PFSK-1 (cell line): ENCODE measurements around the gene MBNL1.

Experiments used
- FOXP2 ChIP-seq: optimal IDR thresholded peaks from 2 replicates; pipeline ENCODE3; 2011; ENCODE audit warnings: borderline replicate concordance, control low read depth, inconsistent platforms; ENCODE audit not compliant: insufficient read depth; ENCODE audit errors: extremely low read length, extremely low read depth
- POLR2AphosphoS5 ChIP-seq: IDR thresholded peaks from 2 replicates; pipeline ENCODE4 v1.6.1; 2012; ENCODE audit warnings: low read depth, mild to moderate bottlenecking, control low read depth, low read length, moderate library complexity
- SIN3A ChIP-seq: IDR thresholded peaks from 2 replicates; pipeline ENCODE4 v1.6.1; 2012; ENCODE audit warnings: mild to moderate bottlenecking, low read length, moderate library complexity, borderline replicate concordance; ENCODE audit not compliant: insufficient read depth
- TAF1 ChIP-seq: IDR thresholded peaks from 2 replicates; pipeline ENCODE4 v1.6.1; 2012; ENCODE audit warnings: low read length, control low read depth, borderline replicate concordance; ENCODE audit not compliant: insufficient read depth
- TF ChIP-seq, protein P1 (sequence below), 2 experiments: IDR thresholded peaks; 2 replicates each; pipeline versions ENCODE4 v1.6.1 to v1.8.0; 2011 to 2012; ENCODE audit warnings: low read depth in 2 of 2, low read length in 2 of 2, control low read depth in 1 of 2, inconsistent platforms in 1 of 2, mild to moderate bottlenecking in 1 of 2, moderate library complexity in 1 of 2; ENCODE audit not compliant: insufficient read depth in 1 of 2

Gene MBNL1

DNA sequence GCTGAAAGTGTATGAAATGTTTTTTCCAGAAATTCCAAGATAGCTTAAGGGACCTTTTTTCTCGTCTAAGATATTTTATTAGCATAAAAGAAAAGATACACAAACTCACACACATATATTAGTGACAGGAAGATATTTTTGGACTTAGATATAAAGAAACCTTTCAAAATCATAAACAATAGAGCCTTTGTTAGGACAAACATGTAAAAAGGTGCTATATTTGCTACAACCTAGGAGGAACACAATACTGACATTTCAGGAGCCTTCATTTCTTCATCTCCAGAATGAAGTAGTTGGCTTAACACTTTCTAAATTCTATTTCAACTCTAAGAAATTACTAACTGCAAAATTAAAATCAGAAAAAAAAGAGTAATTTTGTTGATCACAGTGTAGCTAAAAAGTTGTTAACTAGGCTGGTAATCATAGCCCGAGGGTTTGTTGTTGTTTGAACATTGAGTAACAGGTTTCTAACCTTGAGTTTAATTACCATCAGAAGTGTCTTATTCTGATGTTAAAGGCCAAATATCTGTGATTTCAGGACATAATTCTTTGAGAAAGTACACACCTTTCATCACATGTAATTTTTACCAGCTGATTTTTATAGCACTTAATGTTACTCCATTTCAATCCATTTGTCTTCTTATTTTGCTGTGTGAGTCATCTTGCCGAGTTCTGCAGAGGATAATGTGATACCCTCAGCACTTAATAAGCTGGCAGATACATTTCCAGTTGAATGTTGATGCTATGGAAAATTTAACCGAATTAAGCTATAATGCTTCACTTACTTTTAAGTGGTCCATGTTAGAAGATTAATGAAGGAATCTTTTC is 97.3 kb downstream of the MBNL1 start:
- TF ChIP-seq TAF1 (no peak), FOXP2 (no peak), SIN3A (no peak), POLR2AphosphoS5 (no peak)
- TF ChIP-seq, protein P1, sequence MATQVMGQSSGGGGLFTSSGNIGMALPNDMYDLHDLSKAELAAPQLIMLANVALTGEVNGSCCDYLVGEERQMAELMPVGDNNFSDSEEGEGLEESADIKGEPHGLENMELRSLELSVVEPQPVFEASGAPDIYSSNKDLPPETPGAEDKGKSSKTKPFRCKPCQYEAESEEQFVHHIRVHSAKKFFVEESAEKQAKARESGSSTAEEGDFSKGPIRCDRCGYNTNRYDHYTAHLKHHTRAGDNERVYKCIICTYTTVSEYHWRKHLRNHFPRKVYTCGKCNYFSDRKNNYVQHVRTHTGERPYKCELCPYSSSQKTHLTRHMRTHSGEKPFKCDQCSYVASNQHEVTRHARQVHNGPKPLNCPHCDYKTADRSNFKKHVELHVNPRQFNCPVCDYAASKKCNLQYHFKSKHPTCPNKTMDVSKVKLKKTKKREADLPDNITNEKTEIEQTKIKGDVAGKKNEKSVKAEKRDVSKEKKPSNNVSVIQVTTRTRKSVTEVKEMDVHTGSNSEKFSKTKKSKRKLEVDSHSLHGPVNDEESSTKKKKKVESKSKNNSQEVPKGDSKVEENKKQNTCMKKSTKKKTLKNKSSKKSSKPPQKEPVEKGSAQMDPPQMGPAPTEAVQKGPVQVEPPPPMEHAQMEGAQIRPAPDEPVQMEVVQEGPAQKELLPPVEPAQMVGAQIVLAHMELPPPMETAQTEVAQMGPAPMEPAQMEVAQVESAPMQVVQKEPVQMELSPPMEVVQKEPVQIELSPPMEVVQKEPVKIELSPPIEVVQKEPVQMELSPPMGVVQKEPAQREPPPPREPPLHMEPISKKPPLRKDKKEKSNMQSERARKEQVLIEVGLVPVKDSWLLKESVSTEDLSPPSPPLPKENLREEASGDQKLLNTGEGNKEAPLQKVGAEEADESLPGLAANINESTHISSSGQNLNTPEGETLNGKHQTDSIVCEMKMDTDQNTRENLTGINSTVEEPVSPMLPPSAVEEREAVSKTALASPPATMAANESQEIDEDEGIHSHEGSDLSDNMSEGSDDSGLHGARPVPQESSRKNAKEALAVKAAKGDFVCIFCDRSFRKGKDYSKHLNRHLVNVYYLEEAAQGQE (IDR thresholded peaks at IDR 0.05; ENCODE audit: insufficient read depth in 1 of 2, low read depth in 2 of 2, low read length in 2 of 2) = no peak

DNA sequence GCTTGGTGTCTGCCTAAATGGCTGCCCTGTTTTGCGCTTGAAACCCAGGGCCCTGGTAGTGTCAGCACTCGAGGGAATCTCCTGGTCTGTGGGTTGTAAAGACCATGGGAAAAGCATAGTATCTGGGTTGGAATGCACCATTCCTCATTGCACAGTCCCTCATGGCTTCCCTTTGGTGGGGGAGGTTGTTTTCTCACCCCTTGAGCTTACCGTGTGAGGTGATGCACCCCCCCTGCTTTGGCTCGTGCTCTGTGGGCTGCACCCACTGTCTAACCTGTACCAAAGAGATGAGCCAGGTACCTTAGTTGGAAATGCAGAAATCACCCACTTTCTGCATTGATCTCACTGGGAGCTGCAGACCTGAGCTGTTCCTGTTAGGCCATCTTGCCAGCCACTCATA is 104.7 kb downstream of the MBNL1 start:
- no peak for TF ChIP-seq POLR2AphosphoS5

DNA sequence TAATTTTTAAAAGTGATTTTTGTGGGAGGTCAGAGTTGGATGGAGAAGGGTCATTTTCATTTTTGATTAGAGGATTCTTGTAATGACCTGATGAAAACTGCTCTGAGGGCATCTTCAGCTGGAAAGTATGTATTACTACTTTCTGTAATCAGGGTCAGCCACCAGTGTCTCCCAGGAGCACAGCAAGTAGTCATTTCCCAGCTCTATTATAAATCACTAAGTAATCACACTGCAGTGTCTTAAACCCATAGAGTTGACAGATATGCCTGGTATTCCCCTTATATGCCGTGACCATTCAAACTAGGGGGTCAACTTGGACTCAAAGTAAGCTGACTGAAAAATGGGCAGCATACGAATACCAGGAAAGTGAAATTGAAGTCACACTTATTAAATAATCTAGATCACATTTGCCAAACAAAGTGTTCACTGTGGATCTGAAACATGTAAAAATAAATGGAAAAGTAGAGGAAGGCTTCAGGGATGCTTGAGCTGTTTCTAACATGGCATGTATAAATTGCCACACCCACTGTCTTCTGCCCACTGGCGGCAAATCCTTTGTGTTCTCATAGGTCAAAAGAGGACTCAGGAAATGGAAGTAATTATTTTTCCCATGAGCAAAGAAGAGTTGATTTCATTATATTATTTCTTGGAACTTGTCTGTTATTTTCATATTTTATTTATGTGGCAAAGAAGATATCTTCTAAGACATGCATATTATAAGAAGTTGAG is 105.7 kb downstream of the MBNL1 start:
- TF ChIP-seq FOXP2 = no peak

DNA sequence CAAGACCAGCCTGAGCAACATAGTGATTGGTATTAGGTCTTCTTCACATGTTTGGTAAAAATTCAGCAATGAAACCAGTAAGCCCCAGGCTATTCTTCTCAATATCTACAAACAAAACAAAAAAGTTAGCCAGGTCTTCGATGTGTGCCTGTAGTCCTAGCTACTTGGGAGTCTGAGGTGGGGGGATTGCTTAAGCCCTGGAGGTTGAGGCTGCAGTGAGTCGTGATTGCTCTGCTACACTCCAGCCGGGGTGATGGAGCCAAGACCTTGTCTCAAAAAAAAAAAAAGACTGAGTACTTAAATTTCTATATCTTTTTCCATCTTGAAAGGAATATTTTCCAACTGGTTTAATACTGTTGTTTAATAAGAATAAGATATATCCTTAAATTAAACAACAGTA is 106.8 kb downstream of the MBNL1 start:
- TF ChIP-seq POLR2AphosphoS5 (no peak), SIN3A (no peak), TAF1 (no peak), FOXP2 (no peak)
- TF ChIP-seq, protein P1 (IDR thresholded peaks at IDR 0.05; ENCODE audit: insufficient read depth in 1 of 2, low read depth in 2 of 2, low read length in 2 of 2) = no peak

DNA sequence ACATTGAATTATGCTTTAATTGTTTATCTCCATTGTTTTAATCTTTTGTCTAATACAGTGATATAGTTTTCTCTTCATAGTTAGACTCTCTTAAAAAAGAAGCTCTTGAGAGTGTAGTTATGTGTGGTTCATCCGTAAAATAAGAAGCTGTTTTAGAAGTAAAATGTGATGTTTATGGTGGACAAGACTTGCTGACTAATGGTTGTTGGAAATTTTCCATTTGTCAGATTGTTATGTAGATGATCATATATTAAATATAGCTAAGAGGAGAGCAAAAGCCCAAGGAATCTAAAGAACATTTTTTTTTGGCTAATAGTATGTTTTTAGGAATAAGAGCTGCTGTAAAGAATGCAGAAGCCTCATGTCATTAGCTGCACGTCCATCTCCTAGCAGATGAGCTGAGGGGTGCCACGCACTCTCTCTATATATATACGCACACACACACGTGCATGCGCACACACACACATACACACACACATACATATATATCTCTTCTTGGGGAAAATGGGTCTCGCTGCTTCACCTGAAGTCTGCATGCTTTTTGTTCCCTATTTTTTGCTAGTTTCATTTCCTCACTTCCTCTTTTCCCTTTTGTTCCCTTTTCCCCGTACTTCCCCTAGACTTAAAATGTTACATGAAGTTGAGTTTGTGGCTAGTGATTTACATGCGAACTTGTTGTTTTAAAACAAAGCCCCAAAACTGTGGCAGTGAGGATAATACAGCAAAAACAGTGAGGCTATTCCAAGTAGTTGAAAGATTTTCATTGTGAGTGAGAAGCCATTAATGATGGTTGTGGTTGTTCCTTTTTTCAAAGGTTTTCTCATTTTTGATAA is 107.8 kb downstream of the MBNL1 start:
- TF ChIP-seq POLR2AphosphoS5 = no peak
- TF ChIP-seq TAF1 = no peak
- TF ChIP-seq SIN3A = no peak
- TF ChIP-seq, protein P1 (IDR thresholded peaks at IDR 0.05; ENCODE audit: insufficient read depth in 1 of 2, low read depth in 2 of 2, low read length in 2 of 2) = no peak
- TF ChIP-seq FOXP2 = no peak

DNA sequence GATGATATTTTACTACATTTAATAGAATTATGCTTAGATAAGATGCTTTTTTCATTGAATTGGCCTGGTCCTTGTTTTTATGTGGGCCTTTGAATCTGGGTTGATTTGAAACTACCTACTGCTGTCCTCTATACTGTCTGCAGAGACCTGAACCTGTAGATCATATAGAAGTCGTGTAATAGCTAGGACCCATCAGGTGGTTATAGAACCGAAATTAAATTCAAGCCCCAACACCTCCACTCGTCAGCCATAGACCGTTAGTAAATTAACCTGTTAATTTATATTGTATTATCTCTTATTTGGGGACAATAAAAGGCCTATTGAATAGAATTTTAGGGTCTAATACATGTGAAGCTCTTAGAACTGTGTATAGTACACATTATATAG is 108.4 kb downstream of the MBNL1 start:
- TF ChIP-seq TAF1 (no peak), POLR2AphosphoS5 (no peak), SIN3A (no peak), FOXP2 (no peak)
- TF ChIP-seq, protein P1 (IDR thresholded peaks at IDR 0.05; ENCODE audit: insufficient read depth in 1 of 2, low read depth in 2 of 2, low read length in 2 of 2) = no peak
